Transverse colon (tissue), 4 donors: ENCODE results near the gene TMED1. TPM values are rescaled to one million over a fixed set of nuclear protein-coding genes. Genes with fewer than 3 reads are reported as not detected.
A peak's percentile ranks its signal among the peaks of the same experiment; 100 is the strongest.

Experiments
- DNase-seq: peaks from one replicate; pipeline ENCODE4 v3.0.0-alpha.2; 2019
- H3K27ac ChIP-seq, 4 donors: fragments of 200-600 bp; sonication (generic); 2 replicates each; pipeline ENCODE4 v1.5.1; 2016 to 2018; ENCODE audit warnings: inconsistent platforms in 4 of 4
- H3K27me3 ChIP-seq: fragments of 200-600 bp; sonication (generic); 2 replicates; pipeline ENCODE4 v1.5.1; 2017; ENCODE audit warnings: inconsistent platforms
- H3K36me3 ChIP-seq, 4 donors: fragments of 200-600 bp; sonication (generic); 2 replicates each; pipeline ENCODE4 v1.5.1; 2017 to 2019; ENCODE audit warnings: inconsistent platforms in 4 of 4
- H3K4me1 ChIP-seq, 4 donors: fragments of 200-600 bp; sonication (generic); 2 replicates each; pipeline ENCODE4 v1.5.1; 2017 to 2020; ENCODE audit warnings: inconsistent platforms in 4 of 4
- H3K4me3 ChIP-seq, 4 donors: fragments of 200-600 bp; sonication (generic); 1 replicate in 1 of 4; 2 replicates in 3 of 4; pipeline versions ENCODE4 v1.5.1 to v1.6.1; 2017 to 2019; ENCODE audit warnings: inconsistent platforms in 4 of 4
- H3K9me3 ChIP-seq, 2 donors: fragments of 200-600 bp; sonication (generic); 2 replicates each; pipeline ENCODE4 v1.5.1; 2017 to 2019; ENCODE audit warnings: inconsistent platforms in 2 of 2
- EP300 ChIP-seq: sonication (generic); formaldehyde crosslinking; IDR thresholded peaks from one replicate; pipeline ENCODE4 v1.6.1; 2017; ENCODE audit warnings: antibody characterized with exemption, low read depth
- POLR2A ChIP-seq: fragments of 450-650 bp; IDR thresholded peaks from one replicate; pipeline ENCODE4 v1.6.1; 2016; ENCODE audit warnings: antibody characterized with exemption, mild to moderate bottlenecking, moderate library complexity
- POLR2AphosphoS5 ChIP-seq, 3 donors: sonication (generic); formaldehyde crosslinking; IDR thresholded peaks; one replicate each; pipeline ENCODE4 v1.6.1; 2016; ENCODE audit warnings: antibody characterized with exemption in 3 of 3
- WGBS, 2 donors: methylation state at CpG; one replicate each; pipeline ENCODE4 v1.1.5; 2018; ENCODE audit warnings: low coverage in 1 of 2; 5-methylcytosine and 5-hydroxymethylcytosine counted together
- in situ Hi-C, 4 donors: fragments of 200-750 bp; cut with MboI; loops; one replicate each; pipeline versions ENCODE4 v1.15.0 to v1.15.1; 2017; ENCODE audit warnings: low sequenced_read_pairs in 3 of 4, low pct_ligation_motif_present in 1 of 4, low pct_unique_long_range_greater_than_20kb in 1 of 4
- intact Hi-C: fragments of 100-400 bp; cut with DNase I; formaldehyde crosslinking; loops from one replicate; pipeline ENCODE4 v1.15.1; 2023; ENCODE audit warnings: low total_unique reads
- total RNA-seq, 4 donors: library from RNA; depleted of rRNA; stranded (reverse); fragments of >200 nt; gene quantifications; one replicate each; pipeline ENCODE4 v1.1.0, GENCODE V29; 2016
- TF ChIP-seq, protein P1 (sequence below), 5 experiments: fragments of 200-600 bp in 3 of 5; fragments of 450-650 bp in 2 of 5; sonication (generic) in 3 of 5; IDR thresholded peaks; 1 replicate in 2 of 5; 2 replicates in 3 of 5; pipeline ENCODE4 v1.5.1; 2016 to 2017; ENCODE audit warnings: antibody characterized with exemption in 5 of 5, inconsistent platforms in 3 of 5, mild to moderate bottlenecking in 2 of 5, moderate library complexity in 1 of 5

The TMED1 gene
- total RNA-seq, 4 donors from 2014 or later: 2.8 to 40.4 (median 24.4) TPM

DNA sequence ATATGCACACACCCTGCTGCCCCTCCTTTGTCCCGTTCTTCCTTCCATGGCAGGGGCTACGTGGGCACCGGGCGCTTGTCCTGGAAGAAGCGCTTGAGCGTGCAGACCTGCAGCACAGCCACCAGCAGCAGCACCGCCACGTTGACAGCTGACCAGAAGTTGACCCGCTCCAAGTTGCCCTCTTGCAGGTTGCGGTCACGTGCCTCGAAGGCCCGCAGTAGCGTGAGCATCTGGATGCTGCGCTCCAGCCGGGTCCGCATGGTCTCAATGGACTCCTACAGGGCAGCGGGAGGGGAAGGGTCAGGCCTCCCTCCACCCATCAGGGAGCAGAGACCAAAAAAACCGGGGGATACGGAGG is 3.1 kb downstream of the TMED1 start:
- Histone ChIP-seq H3K9me3 (no peaks in the 10 kb centered on the region), H3K4me1 (peaks cover 0 to 7% (median 5%) of the 10 kb centered on the region in 4 donors), H3K27ac (no peak overlapping the region), H3K4me3 (no peak overlapping the region), H3K36me3 (peaks cover 0 to 30% (median 10%) of the 10 kb centered on the region in 4 donors), H3K27me3 (no peaks in the 10 kb centered on the region)
- 88% methylated on average over 16 of the region's 20 CpGs; no CpG with 5 or more reads in 1 of the 2 donors for WGBS, 2 donors
- no peak for TF ChIP-seq POLR2A
- peak in 1 of 3 donors; percentile 36 for TF ChIP-seq POLR2AphosphoS5 (IDR thresholded peaks at IDR 0.05)
- no peak for DNase-seq
- intact Hi-C loops: no loop called here
- in situ Hi-C loops: no loop called here

GRCh38 chr19:10831987-10832938 is 3.7 kb downstream of the TMED1 start:
- intact Hi-C loops: no loop called here
- H3K36me3 ChIP-seq: peaks cover 0 to 30% (median 13%) of the 10 kb centered on the region in 4 donors

GRCh38 chr19:10830931-10831779 is 4.9 kb downstream of the TMED1 start:
- Histone ChIP-seq H3K36me3 (peaks cover 0 to 41% (median 19%) of the 10 kb centered on the region in 4 donors), H3K27ac (no peak overlapping the region), H3K4me1 (peaks cover 0 to 4% (median under 1%) of the 10 kb centered on the region in 4 donors), H3K27me3 (no peaks in the 10 kb centered on the region), H3K9me3 (no peaks in the 10 kb centered on the region), H3K4me3 (no peak overlapping the region)
- intact Hi-C loops (no loop called here), in situ Hi-C loops (no loop called here)
- TF ChIP-seq EP300 (no peak), POLR2AphosphoS5 (IDR thresholded peaks at IDR 0.05) (no peak), POLR2A (no peak)
- TF ChIP-seq, protein P1, sequence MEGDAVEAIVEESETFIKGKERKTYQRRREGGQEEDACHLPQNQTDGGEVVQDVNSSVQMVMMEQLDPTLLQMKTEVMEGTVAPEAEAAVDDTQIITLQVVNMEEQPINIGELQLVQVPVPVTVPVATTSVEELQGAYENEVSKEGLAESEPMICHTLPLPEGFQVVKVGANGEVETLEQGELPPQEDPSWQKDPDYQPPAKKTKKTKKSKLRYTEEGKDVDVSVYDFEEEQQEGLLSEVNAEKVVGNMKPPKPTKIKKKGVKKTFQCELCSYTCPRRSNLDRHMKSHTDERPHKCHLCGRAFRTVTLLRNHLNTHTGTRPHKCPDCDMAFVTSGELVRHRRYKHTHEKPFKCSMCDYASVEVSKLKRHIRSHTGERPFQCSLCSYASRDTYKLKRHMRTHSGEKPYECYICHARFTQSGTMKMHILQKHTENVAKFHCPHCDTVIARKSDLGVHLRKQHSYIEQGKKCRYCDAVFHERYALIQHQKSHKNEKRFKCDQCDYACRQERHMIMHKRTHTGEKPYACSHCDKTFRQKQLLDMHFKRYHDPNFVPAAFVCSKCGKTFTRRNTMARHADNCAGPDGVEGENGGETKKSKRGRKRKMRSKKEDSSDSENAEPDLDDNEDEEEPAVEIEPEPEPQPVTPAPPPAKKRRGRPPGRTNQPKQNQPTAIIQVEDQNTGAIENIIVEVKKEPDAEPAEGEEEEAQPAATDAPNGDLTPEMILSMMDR (IDR thresholded peaks at IDR 0.05): no peak
- DNase-seq: no peak
- WGBS, 2 donors: 92% methylated on average over 28 of the region's 33 CpGs; no CpG with 5 or more reads in 1 of the 2 donors

More at GRCh38 chr19:10831987-10832938, 3.7 kb downstream of the TMED1 start:
- no peak for TF ChIP-seq EP300
- TF ChIP-seq, protein P1 (IDR thresholded peaks at IDR 0.05): no peak
- TF ChIP-seq POLR2AphosphoS5 (IDR thresholded peaks at IDR 0.05): no peak
- no peak for TF ChIP-seq POLR2A
- Histone ChIP-seq H3K27ac (no peak overlapping the region), H3K4me1 (peaks cover 0 to 7% (median 5%) of the 10 kb centered on the region in 4 donors), H3K9me3 (no peaks in the 10 kb centered on the region), H3K27me3 (no peaks in the 10 kb centered on the region), H3K4me3 (no peak overlapping the region)
- WGBS, 2 donors: 81 to 85% methylated on average over 7 to 28 of the region's 28 CpGs
- in situ Hi-C loops: no loop called here
- DNase-seq: no peak

DNA sequence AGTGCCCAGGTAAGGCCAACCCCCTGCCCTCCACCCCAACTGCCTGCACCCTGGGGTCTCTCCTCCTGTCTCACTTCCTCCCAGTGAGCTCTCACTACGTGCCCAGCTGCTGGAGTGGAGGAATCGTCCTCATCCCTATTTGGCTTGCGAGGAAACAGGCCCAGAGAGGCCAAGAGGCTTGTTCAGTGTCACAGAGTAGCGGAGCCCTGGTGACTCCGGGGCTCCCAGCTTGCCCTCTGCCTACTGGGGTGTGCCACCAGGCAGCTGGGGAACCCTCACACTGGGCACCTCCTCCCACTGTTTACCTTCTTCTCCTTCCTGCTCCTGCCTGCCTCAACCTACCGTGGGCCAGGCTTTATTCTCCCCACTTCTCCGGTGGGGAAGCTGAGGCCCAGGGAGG is 5.6 kb downstream of the TMED1 start:
- TF ChIP-seq EP300: no peak
- TF ChIP-seq, protein P1 (IDR thresholded peaks at IDR 0.05): no peak
- TF ChIP-seq POLR2A: no peak
- TF ChIP-seq POLR2AphosphoS5 (IDR thresholded peaks at IDR 0.05): no peak

More for the DNA sequence above, 5.6 kb downstream of the TMED1 start:
- Histone ChIP-seq H3K4me3 (no peak overlapping the region), H3K4me1 (peaks cover 0 to 4% (median 0%) of the 10 kb centered on the region in 4 donors), H3K27ac (no peak overlapping the region), H3K9me3 (no peaks in the 10 kb centered on the region), H3K36me3 (peaks cover 0 to 48% (median 22%) of the 10 kb centered on the region in 4 donors), H3K27me3 (no peaks in the 10 kb centered on the region)
- in situ Hi-C loops: no loop called here
- no peak for DNase-seq
- intact Hi-C loops: no loop called here
- WGBS, 2 donors: 85% methylated on average over 7 of the region's 7 CpGs; no CpG with 5 or more reads in 1 of the 2 donors
